Stimulated activated CD8-positive, alpha-beta memory T cell treated with anti-CD3 and anti-CD28 coated beads, Interleukin-2, amount 100 ng/mL, for 1 hour (primary cell): ENCODE measurements around the gene ATP6V1C2.

Experiments used
- DNase-seq, 2 donors: peaks; one replicate each; pipeline ENCODE4 v3.0.0-alpha.2; 2020; ENCODE audit warnings: low read depth in 2 of 2

The ATP6V1C2 gene

GRCh38 chr2:10721396-10722251, at the start of gene ATP6V1C2:
Gene ATP6V1C2 (plus strand): TSS chr2:10721630. CDS start chr2:10722850, 1,220 bp downstream.
- no peak for DNase-seq

GRCh38 chr2:10675131-10675530, 46.3 kb upstream of the ATP6V1C2 start:
- no peak for DNase-seq

GRCh38 chr2:10678225-10678624, 43.2 kb upstream of the ATP6V1C2 start:
- DNase-seq = no peak

- no peak for DNase-seq
Observed at GRCh38 chr2:10680214-10680613, 41.2 kb upstream of the ATP6V1C2 start.

- no peak for DNase-seq
Observed at GRCh38 chr2:10680957-10681356, 40.5 kb upstream of the ATP6V1C2 start.

GRCh38 chr2:10686176-10686730, 35.2 kb upstream of the ATP6V1C2 start:
- no peak for DNase-seq

GRCh38 chr2:10688921-10689807, 32.3 kb upstream of the ATP6V1C2 start:
- no peak for DNase-seq

- DNase-seq = no peak
Observed at GRCh38 chr2:10691521-10691920, 29.9 kb upstream of the ATP6V1C2 start.

- no peak for DNase-seq
Observed at GRCh38 chr2:10700078-10700803, 21.2 kb upstream of the ATP6V1C2 start.

- DNase-seq = no peak
Observed at GRCh38 chr2:10704034-10704594, 17.3 kb upstream of the ATP6V1C2 start.

GRCh38 chr2:10706033-10706432, 15.4 kb upstream of the ATP6V1C2 start:
- DNase-seq = no peak

- DNase-seq = no peak
Observed at GRCh38 chr2:10707831-10708230, 13.6 kb upstream of the ATP6V1C2 start.

GRCh38 chr2:10709290-10709939, 12.0 kb upstream of the ATP6V1C2 start:
- no peak for DNase-seq

- DNase-seq = no peak
Observed at GRCh38 chr2:10712185-10712809, 9.1 kb upstream of the ATP6V1C2 start.

- DNase-seq = no peak
Observed at GRCh38 chr2:10716581-10716980, 4.8 kb upstream of the ATP6V1C2 start.

- no peak for DNase-seq
Observed at GRCh38 chr2:10717628-10718027, 3.8 kb upstream of the ATP6V1C2 start.

- no peak for DNase-seq
Observed at GRCh38 chr2:10720306-10720705, 1.1 kb upstream of the ATP6V1C2 start.

- no peak for DNase-seq
Observed at GRCh38 chr2:10720947-10721395, 459 bp upstream of the ATP6V1C2 start.

- DNase-seq = no peak
Observed at GRCh38 chr2:10722252-10722825, 909 bp downstream of the ATP6V1C2 start.
